ENCODE measurements around the gene STRAP. TPM values are rescaled to one million over a fixed set of nuclear protein-coding genes. Genes with fewer than 3 reads are reported as not detected.

The STRAP gene
- total RNA-seq, 4 donors from 2014 or later = 66.1 to 97.2 (median 75.5) TPM

DNA sequence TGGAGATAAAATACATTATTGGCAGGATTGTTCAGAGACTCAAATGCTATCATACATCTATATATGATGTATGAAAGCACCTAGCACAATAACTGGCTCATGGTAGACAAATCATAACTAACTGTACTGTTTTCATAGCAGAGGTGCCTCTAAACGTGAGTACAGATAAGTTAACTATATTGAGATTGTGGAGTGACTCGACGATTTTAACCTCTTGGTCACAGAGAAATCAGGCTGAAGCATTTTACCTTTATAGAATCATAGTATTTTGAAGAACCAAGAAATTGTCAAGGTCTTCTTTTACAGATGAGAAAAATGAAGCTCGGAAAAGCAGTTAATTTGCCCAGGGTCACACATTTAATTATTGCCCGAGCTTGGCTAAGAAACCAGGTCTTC lies 28.3 kb downstream of the STRAP start:
- TF ChIP-seq, protein P1, sequence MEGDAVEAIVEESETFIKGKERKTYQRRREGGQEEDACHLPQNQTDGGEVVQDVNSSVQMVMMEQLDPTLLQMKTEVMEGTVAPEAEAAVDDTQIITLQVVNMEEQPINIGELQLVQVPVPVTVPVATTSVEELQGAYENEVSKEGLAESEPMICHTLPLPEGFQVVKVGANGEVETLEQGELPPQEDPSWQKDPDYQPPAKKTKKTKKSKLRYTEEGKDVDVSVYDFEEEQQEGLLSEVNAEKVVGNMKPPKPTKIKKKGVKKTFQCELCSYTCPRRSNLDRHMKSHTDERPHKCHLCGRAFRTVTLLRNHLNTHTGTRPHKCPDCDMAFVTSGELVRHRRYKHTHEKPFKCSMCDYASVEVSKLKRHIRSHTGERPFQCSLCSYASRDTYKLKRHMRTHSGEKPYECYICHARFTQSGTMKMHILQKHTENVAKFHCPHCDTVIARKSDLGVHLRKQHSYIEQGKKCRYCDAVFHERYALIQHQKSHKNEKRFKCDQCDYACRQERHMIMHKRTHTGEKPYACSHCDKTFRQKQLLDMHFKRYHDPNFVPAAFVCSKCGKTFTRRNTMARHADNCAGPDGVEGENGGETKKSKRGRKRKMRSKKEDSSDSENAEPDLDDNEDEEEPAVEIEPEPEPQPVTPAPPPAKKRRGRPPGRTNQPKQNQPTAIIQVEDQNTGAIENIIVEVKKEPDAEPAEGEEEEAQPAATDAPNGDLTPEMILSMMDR (IDR thresholded peaks at IDR 0.05; ENCODE audit: low read depth) = no peak

DNA sequence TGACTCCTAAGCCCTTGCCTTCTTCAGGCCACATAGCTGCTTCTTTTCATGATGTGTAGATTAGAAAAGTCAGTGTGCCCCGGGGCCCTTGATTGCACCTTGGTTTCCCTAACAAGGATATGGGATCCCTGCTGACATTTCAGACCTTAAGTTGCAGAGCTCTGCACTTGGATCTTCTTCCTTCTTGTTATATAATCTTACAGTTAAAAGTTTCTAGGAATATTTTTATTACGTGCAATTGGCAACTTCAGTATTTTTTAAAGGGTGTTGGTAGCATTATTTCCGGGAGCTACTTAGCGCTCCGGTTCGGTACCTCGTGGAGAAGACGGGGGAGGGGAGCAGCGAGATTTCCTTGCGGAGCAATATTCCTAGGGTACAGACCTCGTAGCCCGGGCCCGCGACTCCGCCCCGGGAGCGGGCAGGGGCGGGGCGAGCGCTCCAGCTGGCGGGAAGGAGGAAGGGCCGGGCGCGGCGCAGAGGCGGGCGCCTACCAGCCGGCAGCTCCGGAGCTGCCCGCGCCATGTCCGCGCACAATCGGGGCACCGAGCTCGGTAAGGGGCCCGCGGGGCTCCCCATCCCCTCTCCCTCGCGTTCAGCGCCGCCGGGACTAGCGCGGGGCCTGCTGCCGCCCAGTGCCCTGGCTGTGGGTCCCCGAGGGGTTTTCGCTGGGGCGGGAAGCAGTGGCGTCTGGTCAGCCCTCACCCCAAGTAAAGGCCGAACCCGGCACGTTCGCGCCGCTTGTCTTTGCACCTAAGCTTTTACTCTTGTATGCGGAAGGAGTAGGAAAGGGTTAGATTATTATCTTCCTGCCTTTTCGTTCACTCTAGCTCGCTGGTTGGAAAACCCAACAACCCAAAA lies 28.9 kb downstream of the STRAP start, which contains the start of gene DERA:
TSS of gene DERA (plus strand) at position 469 of the 858 bp plus-strand sequence. CDS start at position 521, 52 bp downstream.
- TF ChIP-seq, protein P1 (IDR thresholded peaks at IDR 0.05; ENCODE audit: low read depth) = no peak

- TF ChIP-seq, protein P1 (IDR thresholded peaks at IDR 0.05; ENCODE audit: low read depth) = no peak
These were observed 35.9 kb downstream of the STRAP start for GRCh38 chr12:15918066-15918465.

GRCh38 chr12:15919418-15919817 lies 37.2 kb downstream of the STRAP start:
- TF ChIP-seq, protein P1 (IDR thresholded peaks at IDR 0.05; ENCODE audit: low read depth) = no peak

DNA sequence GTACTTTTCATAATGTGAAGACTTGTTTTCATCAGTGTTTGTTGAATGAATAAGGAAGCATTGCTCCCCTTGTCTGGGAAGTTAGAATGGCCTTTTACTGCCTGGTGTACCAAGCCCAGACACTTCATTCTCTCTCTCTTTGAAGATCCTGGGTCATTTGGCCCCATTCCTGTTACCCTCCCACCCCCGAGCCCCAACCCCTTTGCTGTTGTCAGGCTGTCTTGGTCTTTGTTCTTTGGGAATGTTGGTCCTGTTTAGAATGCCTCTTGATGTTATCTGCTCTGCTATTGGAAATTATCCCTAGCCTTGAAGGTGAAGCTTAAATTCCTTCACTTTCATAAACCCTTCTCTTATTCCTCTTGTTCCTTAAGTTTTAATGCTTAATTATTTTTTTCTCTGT lies 42.8 kb downstream of the STRAP start:
- TF ChIP-seq, protein P1 (IDR thresholded peaks at IDR 0.05; ENCODE audit: low read depth) = no peak

DNA sequence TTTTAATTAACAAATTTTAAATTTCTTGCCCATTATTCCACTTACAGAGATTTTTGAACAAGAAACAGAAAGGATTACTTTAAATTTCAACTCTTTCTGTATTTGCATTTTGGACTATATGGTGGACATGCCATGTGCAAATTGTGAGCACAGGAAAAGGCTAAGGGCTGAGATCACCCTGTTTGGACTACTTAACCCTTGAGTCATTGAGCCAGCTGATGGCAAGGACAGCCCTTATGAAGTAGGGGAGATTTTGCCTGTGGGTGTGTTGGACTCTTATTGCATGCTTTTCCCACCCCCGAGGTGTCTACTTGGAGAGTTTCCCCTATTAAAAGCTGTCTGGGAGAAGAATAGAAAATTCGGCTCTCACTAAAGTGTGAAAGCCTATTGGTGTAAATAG lies 46.2 kb downstream of the STRAP start:
- TF ChIP-seq, protein P1 (IDR thresholded peaks at IDR 0.05; ENCODE audit: low read depth) = no peak

GRCh38 chr12:15928870-15929571 lies 46.8 kb downstream of the STRAP start:
- TF ChIP-seq, protein P1 (IDR thresholded peaks at IDR 0.05; ENCODE audit: low read depth) = no peak

Data from subcutaneous adipose tissue (tissue), 4 donors.